GM12892 (cell line): Measurements from ENCODE around the gene ZFHX3.

Experiments
- POLR2AphosphoS5 ChIP-seq: IDR thresholded peaks from 2 replicates; pipeline ENCODE4 v1.6.1; 2011; ENCODE audit warnings: low read depth, low read length, control low read depth
- TAF1 ChIP-seq: IDR thresholded peaks from 2 replicates; pipeline ENCODE4 v1.6.1; 2011; ENCODE audit warnings: low read depth, mild to moderate bottlenecking, control low read depth, low read length, borderline replicate concordance

DNA sequence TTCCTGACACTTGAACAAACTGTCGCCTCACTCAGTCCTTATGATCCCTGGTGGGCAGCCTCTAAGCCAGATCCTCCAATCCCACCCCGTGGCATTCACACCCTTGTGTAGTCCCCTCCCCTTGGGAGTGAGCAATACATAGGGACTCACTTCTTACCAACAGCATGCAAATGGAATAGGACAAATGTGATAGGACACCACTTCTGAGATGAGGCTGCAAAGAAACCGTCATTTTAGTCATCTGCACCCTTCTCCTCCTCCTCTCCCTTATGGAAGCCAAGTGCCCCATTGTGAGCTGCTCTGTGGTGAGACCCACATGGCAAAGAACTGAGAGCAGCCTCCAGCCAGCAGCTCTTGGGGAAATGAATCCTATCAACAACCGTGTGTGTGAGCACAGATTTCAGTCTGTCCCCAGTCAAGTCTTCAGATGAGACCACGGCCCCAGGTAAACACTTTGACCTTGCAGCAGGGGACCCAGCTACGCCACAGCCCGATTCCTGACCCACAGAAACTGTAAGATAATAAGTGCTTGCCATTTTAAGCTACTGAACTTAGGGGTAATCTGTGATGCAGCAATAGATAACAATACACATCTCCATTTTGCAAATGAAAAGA is 46.9 kb downstream of the ZFHX3 start:
- TF ChIP-seq POLR2AphosphoS5 (no peak), TAF1 (no peak)
